Activated CD4-positive, alpha-beta memory T cell treated with anti-CD3 and anti-CD28 coated beads, Interleukin-2, amount 10 ng/mL, durations not matched to agents 7 days and 5 days (primary cell): ENCODE results near the gene TXNRD1. TPM values are rescaled to one million over a fixed set of nuclear protein-coding genes. Genes with fewer than 3 reads are reported as not detected.
"Not testable (repeated sequence)": the region's sequence is repeated elsewhere in the genome, so short reads cannot be mapped to it uniquely, and the experiment has no call there.

Experiments used
- CTCF ChIA-PET: fragments of 350-600 bp; sonication (Branson Sonifier 250); formaldehyde crosslinking; loops from one replicate; lab custom pipeline; 2021; ENCODE audit warnings: antibody characterized with exemption, inconsistent platforms; lab: Charles Lee
- POLR2A ChIA-PET: fragments of 350-600 bp; sonication (Branson Sonifier 250); formaldehyde crosslinking; loops from one replicate; lab custom pipeline; 2021; ENCODE audit warnings: antibody characterized with exemption; lab: Charles Lee
- DNase-seq: peaks from one replicate; pipeline ENCODE4 v3.0.0-alpha.2; 2020
- H3K27ac Mint-ChIP-seq: one replicate; pipeline ENCODE4 v1.8.0; 2021; ENCODE audit warnings: mild to moderate bottlenecking, mixed read lengths
- H3K27me3 Mint-ChIP-seq: one replicate; pipeline ENCODE4 v1.8.0; 2021; ENCODE audit warnings: mixed read lengths
- H3K36me3 Mint-ChIP-seq: one replicate; pipeline ENCODE4 v1.8.0; 2021; ENCODE audit warnings: low read depth, mixed read lengths
- H3K4me1 Mint-ChIP-seq: one replicate; pipeline ENCODE4 v1.8.0; 2021; ENCODE audit warnings: mixed read lengths
- H3K4me3 Mint-ChIP-seq: one replicate; pipeline ENCODE4 v1.8.0; 2021; ENCODE audit warnings: mild to moderate bottlenecking, mixed read lengths
- H3K9me3 Mint-ChIP-seq: one replicate; pipeline ENCODE4 v1.8.0; 2021; ENCODE audit warnings: mixed read lengths
- total RNA-seq, 2 experiments: library from RNA; stranded (reverse); gene quantifications; one replicate each; pipeline ENCODE4 v1.2.3, GENCODE V29; 2021

TXNRD1 gene
- total RNA-seq, 2 experiments from 2014 or later = 108 to 112 TPM

DNA sequence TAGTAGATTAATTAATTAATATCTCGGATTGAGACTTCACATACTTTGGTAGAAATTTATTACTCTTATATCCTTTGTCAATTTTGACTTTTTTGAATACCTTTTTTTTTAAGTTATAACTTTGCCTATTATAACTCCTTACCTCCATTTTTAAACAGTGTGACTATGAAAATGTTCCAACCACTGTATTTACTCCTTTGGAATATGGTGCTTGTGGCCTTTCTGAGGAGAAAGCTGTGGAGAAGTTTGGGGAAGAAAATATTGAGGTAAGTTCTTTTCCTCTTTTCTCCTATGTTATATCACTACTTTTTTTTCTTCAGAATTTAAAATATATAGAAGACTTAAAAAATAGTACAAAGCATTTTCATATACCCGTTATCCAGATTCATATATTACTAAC, 115.8 kb downstream of the TXNRD1 start:
- peaks cover 38% of the 10 kb centered on the region for H3K36me3 Mint-ChIP-seq

DNA sequence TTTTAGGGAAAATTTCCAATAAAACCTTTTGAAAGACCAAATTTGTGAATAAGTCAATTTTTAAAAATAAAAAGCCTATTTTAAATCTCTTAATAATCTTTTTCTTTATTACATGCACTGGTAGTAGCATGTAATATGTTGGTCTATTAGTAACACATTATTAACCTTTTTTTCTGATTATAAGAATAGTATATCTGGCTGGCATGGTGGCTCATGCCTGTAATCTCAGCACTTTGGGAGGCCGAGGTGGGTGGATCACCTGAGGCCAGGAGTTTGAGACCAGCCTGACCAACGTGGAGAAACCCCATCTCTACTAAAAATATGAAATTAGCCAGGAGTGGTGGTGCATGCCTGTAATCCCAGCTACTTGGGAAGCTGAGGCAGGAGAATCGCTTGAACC, 116.7 kb downstream of the TXNRD1 start:
- H3K9me3 Mint-ChIP-seq, H3K4me3 Mint-ChIP-seq, H3K4me1 Mint-ChIP-seq, POLR2A ChIA-PET, DNase-seq, CTCF ChIA-PET, H3K27ac Mint-ChIP-seq, H3K27me3 Mint-ChIP-seq: not testable (repeated sequence)
- peaks cover 38% of the 10 kb centered on the region for H3K36me3 Mint-ChIP-seq

More for the DNA sequence above, 115.8 kb downstream of the TXNRD1 start:
- ChIA-PET CTCF (no interaction called here), POLR2A (no interaction called here)
- DNase-seq = no peak
- no peak overlapping the region for H3K4me3 Mint-ChIP-seq
- H3K27me3 Mint-ChIP-seq = no peaks in the 10 kb centered on the region
- H3K9me3 Mint-ChIP-seq = no peaks in the 10 kb centered on the region
- no peak overlapping the region for H3K27ac Mint-ChIP-seq
- no peaks in the 10 kb centered on the region for H3K4me1 Mint-ChIP-seq

GRCh38 chr12:104333692-104334255, 118.2 kb downstream of the TXNRD1 start:
- POLR2A ChIA-PET = interaction anchor here (1.0 kb wide), 2 partner anchors 8 to 47 kb away, joined by 3 read pairs; no protein-coding TSS in a partner anchor
- CTCF ChIA-PET = no interaction called here
- DNase-seq = no peak

DNA sequence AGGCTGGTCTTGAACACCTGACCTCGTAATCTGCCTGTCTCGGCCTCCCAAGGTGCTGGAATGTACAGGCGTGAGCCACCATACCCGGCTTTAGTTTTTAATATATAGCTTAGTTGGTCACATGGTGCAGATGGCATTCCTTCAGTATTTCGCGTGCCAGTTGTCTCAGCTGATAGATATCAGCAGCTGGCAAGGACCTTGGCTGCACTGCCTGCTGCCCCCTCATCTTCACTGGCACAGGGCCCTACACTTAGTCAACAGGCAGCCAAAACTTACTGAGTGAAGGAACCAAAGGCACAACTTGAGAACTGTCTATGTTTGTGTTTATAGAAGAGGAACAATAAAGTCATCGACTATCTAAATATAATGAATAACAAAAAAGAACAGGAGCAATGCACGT, 119.0 kb downstream of the TXNRD1 start:
- peaks cover 38% of the 10 kb centered on the region for H3K36me3 Mint-ChIP-seq
- no peak overlapping the region for H3K4me3 Mint-ChIP-seq
- POLR2A ChIA-PET = no interaction called here
- CTCF ChIA-PET = no interaction called here
- H3K4me1 Mint-ChIP-seq = no peaks in the 10 kb centered on the region
- no peak for DNase-seq
- H3K27ac Mint-ChIP-seq = no peak overlapping the region
- H3K27me3 Mint-ChIP-seq = no peaks in the 10 kb centered on the region
- H3K9me3 Mint-ChIP-seq = no peaks in the 10 kb centered on the region

More at GRCh38 chr12:104333692-104334255, 118.2 kb downstream of the TXNRD1 start:
- Mint-ChIP-seq H3K4me1 (no peaks in the 10 kb centered on the region), H3K27ac (no peak overlapping the region), H3K36me3 (peaks cover 36% of the 10 kb centered on the region), H3K9me3 (no peaks in the 10 kb centered on the region), H3K4me3 (no peak overlapping the region), H3K27me3 (no peaks in the 10 kb centered on the region)

DNA sequence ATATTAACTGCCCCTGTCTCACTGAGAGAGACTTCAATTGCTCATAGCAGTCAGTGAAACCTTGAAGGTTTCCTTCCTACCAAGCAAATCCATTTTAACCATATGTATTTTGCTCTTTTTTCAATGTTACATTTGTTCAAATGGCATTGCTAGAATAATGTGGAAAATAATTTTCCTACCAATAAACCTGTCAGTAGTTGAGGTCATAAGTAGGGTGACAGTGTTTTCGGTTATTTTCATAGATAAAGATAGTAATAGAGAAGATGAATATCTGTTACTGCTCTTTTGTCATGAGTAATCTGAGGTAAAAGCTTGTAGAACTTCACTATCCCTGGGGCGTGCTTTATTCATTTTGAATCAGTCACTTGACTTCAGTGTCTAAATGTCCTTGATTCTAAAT, 120.5 kb downstream of the TXNRD1 start:
- no peaks in the 10 kb centered on the region for H3K9me3 Mint-ChIP-seq
- H3K4me3 Mint-ChIP-seq = no peak overlapping the region
- CTCF ChIA-PET = no interaction called here
- no peaks in the 10 kb centered on the region for H3K4me1 Mint-ChIP-seq
- POLR2A ChIA-PET = interaction anchor here (0.6 to 1.0 kb wide), 2 partner anchors 47 to 198 kb away, joined by 3 read pairs; partner anchors contain the start of gene NFYB
- no peaks in the 10 kb centered on the region for H3K27me3 Mint-ChIP-seq
- DNase-seq = no peak
- H3K27ac Mint-ChIP-seq = no peak overlapping the region
- H3K36me3 Mint-ChIP-seq = peaks cover 50% of the 10 kb centered on the region

- ChIA-PET CTCF (interaction anchor here (1.2 kb wide), 1 partner anchor 121 kb away, joined by 4 read pairs; the partner anchor contains the start of gene TXNRD1), POLR2A (no interaction called here)
- no peaks in the 10 kb centered on the region for H3K4me1 Mint-ChIP-seq
- H3K27ac Mint-ChIP-seq = no peak overlapping the region
- DNase-seq = no peak
- peaks cover 54% of the 10 kb centered on the region for H3K36me3 Mint-ChIP-seq
- H3K27me3 Mint-ChIP-seq = no peaks in the 10 kb centered on the region
- H3K9me3 Mint-ChIP-seq = no peaks in the 10 kb centered on the region
- no peak overlapping the region for H3K4me3 Mint-ChIP-seq
These were observed 121.5 kb downstream of the TXNRD1 start for GRCh38 chr12:104337030-104337558.

DNA sequence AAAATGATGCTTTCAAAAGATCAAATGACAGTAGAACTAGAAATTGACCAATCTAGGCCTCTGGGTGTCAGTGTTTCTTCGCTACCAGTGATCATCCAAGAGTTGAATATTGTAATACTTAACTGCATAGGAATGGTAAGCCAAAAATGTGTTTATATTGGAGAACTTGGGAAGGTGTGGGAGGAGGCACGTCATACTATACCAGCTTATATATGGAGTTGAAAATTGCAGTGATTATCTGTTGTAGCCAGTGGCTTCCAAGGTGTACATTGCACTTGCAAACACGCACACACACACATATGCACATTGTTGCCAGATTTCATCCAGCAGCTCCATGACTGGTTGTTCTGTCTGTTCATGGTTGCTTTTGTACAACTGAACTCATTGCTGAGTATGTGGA, 124.1 kb downstream of the TXNRD1 start:
- Mint-ChIP-seq H3K9me3 (no peaks in the 10 kb centered on the region), H3K4me1 (no peaks in the 10 kb centered on the region), H3K27me3 (no peaks in the 10 kb centered on the region), H3K27ac (no peak overlapping the region), H3K36me3 (peaks cover 54% of the 10 kb centered on the region), H3K4me3 (no peak overlapping the region)
- POLR2A ChIA-PET = interaction anchor here (1.0 to 1.2 kb wide), 3 partner anchors 11 to 25 kb away, joined by 3 read pairs; no protein-coding TSS in a partner anchor
- no peak for DNase-seq
- CTCF ChIA-PET = interaction anchor here (0.7 to 1.4 kb wide), 2 partner anchors 19 to 43 kb away, joined by 3 read pairs; no protein-coding TSS in a partner anchor

GRCh38 chr12:104340177-104340576, 124.6 kb downstream of the TXNRD1 start:
- H3K4me3 Mint-ChIP-seq = no peak overlapping the region
- no peaks in the 10 kb centered on the region for H3K4me1 Mint-ChIP-seq
- no peak overlapping the region for H3K27ac Mint-ChIP-seq
- DNase-seq = no peak
- H3K9me3 Mint-ChIP-seq = no peaks in the 10 kb centered on the region
- POLR2A ChIA-PET = interaction anchor here (1.2 kb wide), 2 partner anchors 12 to 25 kb away, joined by 3 read pairs; no protein-coding TSS in a partner anchor
- H3K27me3 Mint-ChIP-seq = no peaks in the 10 kb centered on the region
- H3K36me3 Mint-ChIP-seq = peaks cover 50% of the 10 kb centered on the region
- CTCF ChIA-PET = interaction anchor here (0.6 to 1.4 kb wide), 2 partner anchors 19 to 49 kb away, joined by 3 read pairs; no protein-coding TSS in a partner anchor

GRCh38 chr12:104340925-104341611, 125.5 kb downstream of the TXNRD1 start:
- POLR2A ChIA-PET = interaction anchor here (1.6 to 1.9 kb wide), 2 partner anchors 15 to 28 kb away, joined by 4 to 5 read pairs; no protein-coding TSS in a partner anchor
- H3K27ac Mint-ChIP-seq = no peak overlapping the region
- no peaks in the 10 kb centered on the region for H3K4me1 Mint-ChIP-seq
- CTCF ChIA-PET = interaction anchor here (0.6 to 1.4 kb wide), 4 partner anchors 13 to 88 kb away, joined by 3 read pairs; no protein-coding TSS in a partner anchor
- no peaks in the 10 kb centered on the region for H3K9me3 Mint-ChIP-seq
- H3K27me3 Mint-ChIP-seq = no peaks in the 10 kb centered on the region
- DNase-seq = no peak
- H3K36me3 Mint-ChIP-seq = peaks cover 54% of the 10 kb centered on the region
- H3K4me3 Mint-ChIP-seq = no peak overlapping the region

DNA sequence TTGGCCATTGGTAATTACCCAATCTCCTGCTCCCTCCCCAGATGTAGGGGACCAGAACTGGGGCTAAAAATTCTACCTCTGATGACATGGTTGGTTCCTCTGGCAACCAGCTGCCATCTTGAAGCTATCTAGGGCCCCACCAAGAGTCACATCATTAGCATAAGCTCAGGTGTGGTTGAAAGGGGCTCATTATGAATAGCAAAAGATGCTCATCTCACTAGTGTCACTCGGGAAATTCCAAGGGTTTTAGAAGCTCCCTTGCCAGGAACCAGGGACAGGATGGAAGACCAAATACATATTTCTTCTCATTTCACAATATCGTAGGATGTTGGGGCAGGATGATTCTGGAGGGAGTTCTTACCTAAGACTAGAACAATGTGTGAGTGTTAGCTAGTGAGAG, 126.6 kb downstream of the TXNRD1 start:
- no peaks in the 10 kb centered on the region for H3K4me1 Mint-ChIP-seq
- no peak overlapping the region for H3K4me3 Mint-ChIP-seq
- ChIA-PET CTCF (interaction anchor here (0.9 to 1.4 kb wide), 2 partner anchors 27 to 140 kb away, joined by 3 read pairs; no protein-coding TSS in a partner anchor), POLR2A (interaction anchor here (1.0 to 1.9 kb wide), 5 partner anchors 8 to 55 kb away, joined by 3 to 5 read pairs (median 4); no protein-coding TSS in a partner anchor)
- no peak for DNase-seq
- H3K36me3 Mint-ChIP-seq = peaks cover 54% of the 10 kb centered on the region
- no peak overlapping the region for H3K27ac Mint-ChIP-seq
- H3K9me3 Mint-ChIP-seq = no peaks in the 10 kb centered on the region
- no peaks in the 10 kb centered on the region for H3K27me3 Mint-ChIP-seq

DNA sequence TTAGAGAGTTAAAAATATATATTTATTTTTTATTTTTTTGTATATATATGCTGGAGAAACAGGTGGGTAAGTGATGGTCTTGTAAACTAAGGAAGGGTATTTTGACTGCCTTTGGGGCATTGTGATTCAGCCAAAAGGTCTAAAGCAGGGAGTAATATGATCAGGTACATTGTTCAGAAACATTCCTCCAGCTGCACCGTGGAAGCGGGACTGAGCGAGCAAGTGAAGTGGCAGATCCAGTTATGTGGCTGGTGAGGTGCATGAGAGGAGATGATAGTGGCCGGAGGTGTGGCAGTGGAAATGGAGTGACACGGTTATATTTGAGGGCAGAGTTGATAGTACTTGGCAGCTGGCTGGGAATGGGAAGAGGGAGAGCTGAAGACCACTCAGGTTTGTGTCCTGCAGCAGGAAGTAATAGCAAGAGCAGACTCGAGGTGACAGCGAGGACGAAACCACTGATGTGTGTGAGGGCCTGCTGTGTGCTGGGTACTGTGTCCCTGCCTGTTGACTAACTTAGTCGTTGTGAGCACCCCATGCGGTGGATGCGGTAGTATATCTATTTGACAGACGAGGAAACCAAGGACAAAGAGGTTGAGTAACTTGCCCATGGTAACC, 127.2 kb downstream of the TXNRD1 start:
- peaks cover 57% of the 10 kb centered on the region for H3K36me3 Mint-ChIP-seq
- POLR2A ChIA-PET = interaction anchor here (1.0 to 1.9 kb wide), 5 partner anchors 9 to 56 kb away, joined by 3 to 5 read pairs (median 4); no protein-coding TSS in a partner anchor
- DNase-seq = no peak
- no peaks in the 10 kb centered on the region for H3K9me3 Mint-ChIP-seq
- CTCF ChIA-PET = interaction anchor here (0.9 to 1.4 kb wide), 2 partner anchors 28 to 141 kb away, joined by 3 read pairs; no protein-coding TSS in a partner anchor
- no peaks in the 10 kb centered on the region for H3K4me1 Mint-ChIP-seq
- no peaks in the 10 kb centered on the region for H3K27me3 Mint-ChIP-seq
- H3K4me3 Mint-ChIP-seq = no peak overlapping the region
- peak overlapping the region; percentile 31 for H3K27ac Mint-ChIP-seq

- Mint-ChIP-seq H3K4me1 (no peaks in the 10 kb centered on the region), H3K27ac (no peak overlapping the region), H3K27me3 (no peaks in the 10 kb centered on the region), H3K36me3 (peaks cover 57% of the 10 kb centered on the region), H3K9me3 (no peaks in the 10 kb centered on the region), H3K4me3 (no peak overlapping the region)
- CTCF ChIA-PET = no interaction called here
- DNase-seq = no peak
- POLR2A ChIA-PET = no interaction called here
These were observed 129.1 kb downstream of the TXNRD1 start for GRCh38 chr12:104344682-104345081.
